Measurements from ENCODE around the gene SORCS3. TPM values are rescaled to one million over a fixed set of nuclear protein-coding genes. Genes with fewer than 3 reads are reported as not detected.

SORCS3 gene
- total RNA-seq, 2 donors from 2014 or later = not detected

GRCh38 chr10:104796823-104797222 is 155.7 kb downstream of the SORCS3 start:
- DNase-seq (ENCODE audit: low spot score) = no peak
- no peak for TF ChIP-seq CTCF (IDR thresholded peaks at IDR 0.05)

GRCh38 chr10:104802941-104803340 is 161.9 kb downstream of the SORCS3 start:
- no peak for TF ChIP-seq CTCF (IDR thresholded peaks at IDR 0.05)
- no peak for ATAC-seq (ENCODE audit: insufficient number of reproducible peaks, low FRiP score, low read depth)
- H3K9me3 ChIP-seq = no peaks in the 10 kb centered on the region
- no peaks in the 10 kb centered on the region for H3K4me1 ChIP-seq (ENCODE audit: control insufficient read depth in 1 of 2, low read depth in 2 of 2)
- no peaks in the 10 kb centered on the region for H3K27me3 ChIP-seq (replicated peaks; ENCODE audit: insufficient read depth)
- no peaks in the 10 kb centered on the region for H3K36me3 ChIP-seq
- H3K4me3 ChIP-seq = no peak overlapping the region
- no peak for DNase-seq (ENCODE audit: low spot score)
- no peak overlapping the region for H3K27ac ChIP-seq

More at GRCh38 chr10:104796823-104797222, 155.7 kb downstream of the SORCS3 start:
- ATAC-seq (ENCODE audit: insufficient number of reproducible peaks, low FRiP score, low read depth) = no peak
- H3K9me3 ChIP-seq = no peaks in the 10 kb centered on the region
- no peaks in the 10 kb centered on the region for H3K27me3 ChIP-seq (replicated peaks; ENCODE audit: insufficient read depth)
- no peaks in the 10 kb centered on the region for H3K4me1 ChIP-seq (ENCODE audit: control insufficient read depth in 1 of 2, low read depth in 2 of 2)
- no peak overlapping the region for H3K27ac ChIP-seq
- H3K36me3 ChIP-seq = no peaks in the 10 kb centered on the region
- H3K4me3 ChIP-seq = no peak overlapping the region

GRCh38 chr10:104804880-104805279 is 163.8 kb downstream of the SORCS3 start:
- Histone ChIP-seq H3K9me3 (no peaks in the 10 kb centered on the region), H3K27ac (no peak overlapping the region), H3K4me1 (ENCODE audit: control insufficient read depth in 1 of 2, low read depth in 2 of 2) (no peaks in the 10 kb centered on the region), H3K27me3 (replicated peaks; ENCODE audit: insufficient read depth) (no peaks in the 10 kb centered on the region), H3K4me3 (no peak overlapping the region), H3K36me3 (no peaks in the 10 kb centered on the region)
- ATAC-seq (ENCODE audit: insufficient number of reproducible peaks, low FRiP score, low read depth) (no peak), DNase-seq (ENCODE audit: low spot score) (no peak)
- TF ChIP-seq CTCF (IDR thresholded peaks at IDR 0.05) = no peak

- H3K9me3 ChIP-seq = no peaks in the 10 kb centered on the region
- ATAC-seq (ENCODE audit: insufficient number of reproducible peaks, low FRiP score, low read depth) = no peak
Observed at GRCh38 chr10:104806801-104807200, 165.7 kb downstream of the SORCS3 start.

GRCh38 chr10:104807581-104808310 is 166.7 kb downstream of the SORCS3 start:
- Histone ChIP-seq H3K4me1 (ENCODE audit: control insufficient read depth in 1 of 2, low read depth in 2 of 2) (no peaks in the 10 kb centered on the region), H3K4me3 (no peak overlapping the region), H3K27ac (no peak overlapping the region), H3K36me3 (no peaks in the 10 kb centered on the region), H3K27me3 (replicated peaks; ENCODE audit: insufficient read depth) (no peaks in the 10 kb centered on the region), H3K9me3 (no peaks in the 10 kb centered on the region)
- no peak for ATAC-seq (ENCODE audit: insufficient number of reproducible peaks, low FRiP score, low read depth)
- TF ChIP-seq CTCF (IDR thresholded peaks at IDR 0.05) = no peak
- DNase-seq (ENCODE audit: low spot score) = no peak

More at GRCh38 chr10:104806801-104807200, 165.7 kb downstream of the SORCS3 start:
- no peak for TF ChIP-seq CTCF (IDR thresholded peaks at IDR 0.05)
- Histone ChIP-seq H3K36me3 (no peaks in the 10 kb centered on the region), H3K27me3 (replicated peaks; ENCODE audit: insufficient read depth) (no peaks in the 10 kb centered on the region), H3K27ac (no peak overlapping the region), H3K4me3 (no peak overlapping the region), H3K4me1 (ENCODE audit: control insufficient read depth in 1 of 2, low read depth in 2 of 2) (no peaks in the 10 kb centered on the region)
- no peak for DNase-seq (ENCODE audit: low spot score)

Measured in thoracic aorta (tissue), 2 donors.